ENCODE measurements around the gene SCT.

Gene SCT

GRCh38 chr11:643849-644738 is 17.1 kb upstream of the SCT start:
- no peak for DNase-seq

DNA sequence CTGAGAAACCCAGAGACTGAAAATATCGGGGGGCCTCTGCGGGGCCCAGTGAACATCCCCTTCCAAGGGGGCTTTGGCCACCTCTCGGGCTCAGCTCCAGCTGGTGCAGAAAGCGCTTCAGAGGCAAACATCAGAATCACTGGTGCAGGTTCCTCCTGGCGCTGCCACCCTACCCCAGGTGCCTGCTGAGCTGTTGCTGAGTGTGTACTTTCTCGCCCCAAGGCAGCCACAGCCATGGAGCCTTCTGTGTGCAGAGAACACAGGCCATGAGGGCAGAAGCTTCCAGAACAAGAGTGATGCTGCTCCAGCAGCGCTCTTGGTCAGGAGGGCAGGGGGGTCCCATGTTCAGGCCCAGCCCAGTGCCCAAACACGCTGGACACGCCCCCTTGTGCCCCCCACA is 16.4 kb upstream of the SCT start:
- DNase-seq: no peak

DNA sequence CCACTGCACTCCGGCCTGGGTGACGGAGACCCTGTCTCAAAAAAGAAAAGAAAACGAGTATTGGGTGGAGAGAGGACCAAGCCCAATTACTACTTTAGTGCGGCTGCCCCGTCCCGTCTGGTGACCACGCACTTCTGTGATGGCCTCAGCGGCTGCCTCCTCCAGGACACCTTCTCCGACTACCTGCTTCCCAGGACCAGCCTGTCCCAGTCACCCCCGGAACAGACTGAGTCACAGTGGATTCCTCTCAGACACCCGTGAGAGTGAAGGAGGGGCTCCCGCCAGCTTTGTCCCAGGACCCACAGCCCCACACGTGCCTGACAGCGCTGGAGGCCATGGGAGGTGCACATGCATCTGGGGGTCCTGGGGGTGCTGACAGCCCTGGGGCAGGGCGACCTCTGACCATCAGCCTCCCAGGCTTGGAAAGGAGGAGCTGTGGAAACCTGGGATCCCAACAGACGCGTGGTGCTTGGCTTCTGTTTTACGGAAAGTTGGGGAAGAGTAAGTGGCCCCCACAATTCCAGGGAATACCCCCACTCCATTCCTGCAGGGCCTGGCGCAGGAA is 14.9 kb upstream of the SCT start:
- no peak for DNase-seq

GRCh38 chr11:640021-640706 is 13.2 kb upstream of the SCT start:
- peak; percentile 39 for DNase-seq

DNA sequence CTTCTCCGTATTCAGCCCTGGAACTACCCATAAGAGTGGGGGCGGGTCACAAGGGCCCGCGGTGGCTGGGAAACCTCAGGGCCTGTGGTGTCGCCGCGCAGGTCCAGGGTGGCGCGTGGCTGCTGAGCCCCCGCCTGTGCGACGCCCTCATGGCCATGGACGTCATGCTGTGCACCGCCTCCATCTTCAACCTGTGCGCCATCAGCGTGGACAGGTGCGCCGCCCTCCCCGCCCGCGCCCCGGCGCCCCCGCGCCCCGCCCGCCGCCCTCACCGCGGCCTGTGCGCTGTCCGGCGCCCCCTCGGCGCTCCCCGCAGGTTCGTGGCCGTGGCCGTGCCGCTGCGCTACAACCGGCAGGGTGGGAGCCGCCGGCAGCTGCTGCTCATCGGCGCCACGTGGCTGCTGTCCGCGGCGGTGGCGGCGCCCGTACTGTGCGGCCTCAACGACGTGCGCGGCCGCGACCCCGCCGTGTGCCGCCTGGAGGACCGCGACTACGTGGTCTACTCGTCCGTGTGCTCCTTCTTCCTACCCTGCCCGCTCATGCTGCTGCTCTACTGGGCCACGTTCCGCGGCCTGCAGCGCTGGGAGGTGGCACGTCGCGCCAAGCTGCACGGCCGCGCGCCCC is 12.5 kb upstream of the SCT start:
- peak; percentile 15 for DNase-seq

GRCh38 chr11:638631-639331 is 11.8 kb upstream of the SCT start:
- no peak for DNase-seq

GRCh38 chr11:637593-638521 is 10.9 kb upstream of the SCT start:
- DNase-seq: no peak

- no peak for DNase-seq
Observed at GRCh38 chr11:637333-637592, 10.3 kb upstream of the SCT start.

DNA sequence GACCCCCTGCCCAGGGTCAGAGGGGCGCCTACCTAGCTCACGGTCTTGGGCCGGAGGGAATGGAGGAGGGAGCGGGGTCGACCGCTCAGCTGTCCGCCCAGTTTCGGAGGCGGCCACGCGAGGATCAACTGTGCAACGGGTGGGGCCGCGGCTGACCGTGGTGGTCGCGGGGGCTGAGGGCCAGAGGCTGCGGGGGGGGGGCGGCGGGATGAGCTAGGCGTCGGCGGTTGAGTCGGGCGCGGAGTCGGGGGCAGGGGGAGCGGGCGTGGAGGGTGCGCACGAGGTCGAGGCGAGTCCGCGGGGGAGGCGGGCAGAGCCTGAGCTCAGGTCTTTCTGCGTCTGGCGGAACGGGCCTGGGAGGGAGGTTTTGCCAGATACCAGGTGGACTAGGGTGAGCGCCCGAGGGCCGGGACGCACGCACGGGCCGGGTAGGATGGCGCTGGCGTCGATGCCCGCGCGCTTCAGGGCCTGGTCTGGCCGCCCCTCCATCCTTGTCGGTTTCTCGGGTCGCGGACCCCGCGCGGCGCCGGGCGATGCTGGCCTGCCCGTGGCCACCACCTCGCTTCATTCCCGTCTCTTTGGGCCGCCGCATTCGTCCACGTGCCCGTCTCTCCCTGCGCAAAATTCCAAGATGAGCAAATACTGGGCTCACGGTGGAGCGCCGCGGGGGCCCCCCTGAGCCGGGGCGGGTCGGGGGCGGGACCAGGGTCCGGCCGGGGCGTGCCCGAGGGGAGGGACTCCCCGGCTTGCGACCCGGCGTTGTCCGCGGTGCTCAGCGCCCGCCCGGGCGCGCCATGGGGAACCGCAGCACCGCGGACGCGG is 9.7 kb upstream of the SCT start, which contains the start of gene DRD4:
TSS of gene DRD4 (plus strand) at position 759 of the 822 bp plus-strand sequence. CDS start at position 795, 36 bp downstream.
- peak; percentile 64 for DNase-seq

DNA sequence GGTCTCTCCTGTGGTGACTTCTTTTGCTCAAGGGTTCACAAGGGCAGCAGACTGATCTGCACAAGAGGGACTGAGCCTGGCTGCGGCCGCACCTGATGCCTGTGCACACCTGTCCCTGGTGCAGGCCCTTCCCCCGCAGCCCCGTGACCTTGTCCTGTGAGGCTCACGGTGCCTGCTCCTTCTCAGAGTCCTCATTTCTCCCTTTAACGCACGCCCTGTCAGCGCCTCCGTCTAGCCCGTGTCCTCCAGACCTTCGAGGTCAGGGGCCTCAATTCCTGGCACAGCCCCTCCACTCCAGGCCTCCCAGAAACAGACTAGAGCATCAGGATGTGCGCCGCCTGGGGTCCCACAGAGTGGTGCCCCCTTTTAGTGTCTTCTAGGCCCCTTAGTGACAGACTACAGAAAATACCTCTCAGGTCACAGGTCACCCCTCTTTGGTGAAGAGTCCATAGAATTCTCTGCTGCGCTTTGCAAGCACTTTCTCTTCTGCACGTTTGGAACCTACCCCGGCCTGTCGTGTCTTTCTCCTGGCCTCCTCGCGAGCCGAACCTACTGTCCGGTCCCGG is 9.0 kb upstream of the SCT start:
- no peak for DNase-seq

DNA sequence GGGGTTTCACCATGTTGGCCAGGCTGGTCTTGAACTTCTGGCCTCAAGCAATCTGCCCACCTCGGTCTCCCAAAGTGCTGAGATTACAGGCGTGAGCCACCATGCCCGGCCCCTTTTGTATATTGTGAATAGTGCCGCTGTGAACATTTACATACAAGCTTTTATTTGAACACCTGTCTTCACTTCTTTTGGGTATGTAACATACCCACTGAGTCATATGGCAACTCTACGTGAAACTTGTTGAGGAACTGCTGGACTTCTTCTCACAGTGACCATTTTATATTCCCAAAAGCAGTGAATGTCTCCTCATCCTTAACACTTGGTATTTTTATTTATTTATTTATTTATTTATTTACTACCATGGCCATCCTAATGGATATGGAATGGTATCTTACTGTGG is 3.9 kb upstream of the SCT start:
- no peak for DNase-seq

- DNase-seq: no peak
Observed at GRCh38 chr11:629237-629583, 2.2 kb upstream of the SCT start.

DNA sequence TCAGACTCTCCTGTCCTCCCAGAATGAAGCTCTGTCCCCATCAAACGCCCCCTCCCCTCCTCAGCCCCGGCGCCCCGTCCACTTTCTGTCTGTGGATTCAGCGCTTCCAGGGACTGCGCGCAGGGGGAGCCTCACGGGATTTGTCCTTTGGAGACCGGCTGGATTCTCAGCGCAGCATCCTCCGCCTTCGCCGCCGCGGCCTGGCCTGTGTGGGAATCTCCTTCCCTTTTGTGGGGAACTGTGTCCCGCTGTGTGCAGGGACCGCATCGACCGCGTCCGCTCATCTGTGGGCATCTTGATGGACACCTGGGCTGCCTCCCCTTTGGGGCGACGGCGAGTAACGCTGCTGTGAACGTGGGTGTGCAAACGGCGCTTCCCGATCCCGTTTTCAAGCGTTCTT is 1.1 kb upstream of the SCT start:
- DNase-seq: no peak

- DNase-seq: no peak
Observed at GRCh38 chr11:627308-627576, 261 bp upstream of the SCT start.

- DNase-seq: no peak
Observed at GRCh38 chr11:625636-626268, 1.2 kb downstream of the SCT start.

- DNase-seq: no peak
Observed at GRCh38 chr11:624705-625635, 2.0 kb downstream of the SCT start, which contains the start of gene CDHR5. TSS of gene CDHR5 (minus strand) at chr11:624955. CDS start at chr11:624902, 53 bp downstream.

- no peak for DNase-seq
Observed at GRCh38 chr11:623999-624704, 2.8 kb downstream of the SCT start.

DNA sequence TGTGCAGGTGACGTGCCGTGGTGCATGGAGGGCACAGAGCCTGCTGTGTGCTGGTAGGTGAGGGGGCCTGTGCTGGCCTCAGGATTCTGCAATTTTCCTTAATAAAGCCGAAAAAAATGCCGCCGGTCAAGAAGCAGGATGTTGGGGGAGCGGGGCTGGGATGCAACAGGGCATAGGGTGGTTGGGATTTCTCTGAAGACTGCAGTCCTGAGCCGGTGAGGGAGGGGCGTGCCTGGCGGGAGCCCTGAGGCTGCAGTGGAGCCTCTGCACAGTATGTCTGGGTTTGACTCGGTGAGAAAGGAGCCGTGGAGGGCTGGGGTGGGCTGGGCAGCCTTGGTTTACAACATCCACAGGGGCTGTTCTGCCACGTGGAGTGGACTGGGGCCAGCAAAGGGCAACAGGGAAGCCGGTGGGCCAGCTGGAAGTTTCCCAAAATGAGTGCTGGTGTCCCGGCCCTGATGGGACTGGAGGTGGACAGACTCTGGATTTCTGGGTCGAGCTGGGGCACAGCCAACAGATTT is 3.6 kb downstream of the SCT start:
- no peak for DNase-seq
